ENCODE results near the gene TWF2. TPM values are rescaled to one million over a fixed set of nuclear protein-coding genes. Genes with fewer than 3 reads are reported as not detected.
"Not testable (repeated sequence)": the region's sequence is repeated elsewhere in the genome, so short reads cannot be mapped to it uniquely, and the experiment has no call there.

Gene TWF2
- 58.9 to 65.9 TPM (median 65.2 TPM) in 3 replicates for total RNA-seq
- long read RNA-seq, transcript TWF2-201 (9 exons, 1,718 nt): major isoform, 132 of 143 reads
- long read RNA-seq, partial matches to known transcripts: 1 of 143 reads
- long read RNA-seq, other reads (novel, unspliced or antisense): 10 of 143 reads

DNA sequence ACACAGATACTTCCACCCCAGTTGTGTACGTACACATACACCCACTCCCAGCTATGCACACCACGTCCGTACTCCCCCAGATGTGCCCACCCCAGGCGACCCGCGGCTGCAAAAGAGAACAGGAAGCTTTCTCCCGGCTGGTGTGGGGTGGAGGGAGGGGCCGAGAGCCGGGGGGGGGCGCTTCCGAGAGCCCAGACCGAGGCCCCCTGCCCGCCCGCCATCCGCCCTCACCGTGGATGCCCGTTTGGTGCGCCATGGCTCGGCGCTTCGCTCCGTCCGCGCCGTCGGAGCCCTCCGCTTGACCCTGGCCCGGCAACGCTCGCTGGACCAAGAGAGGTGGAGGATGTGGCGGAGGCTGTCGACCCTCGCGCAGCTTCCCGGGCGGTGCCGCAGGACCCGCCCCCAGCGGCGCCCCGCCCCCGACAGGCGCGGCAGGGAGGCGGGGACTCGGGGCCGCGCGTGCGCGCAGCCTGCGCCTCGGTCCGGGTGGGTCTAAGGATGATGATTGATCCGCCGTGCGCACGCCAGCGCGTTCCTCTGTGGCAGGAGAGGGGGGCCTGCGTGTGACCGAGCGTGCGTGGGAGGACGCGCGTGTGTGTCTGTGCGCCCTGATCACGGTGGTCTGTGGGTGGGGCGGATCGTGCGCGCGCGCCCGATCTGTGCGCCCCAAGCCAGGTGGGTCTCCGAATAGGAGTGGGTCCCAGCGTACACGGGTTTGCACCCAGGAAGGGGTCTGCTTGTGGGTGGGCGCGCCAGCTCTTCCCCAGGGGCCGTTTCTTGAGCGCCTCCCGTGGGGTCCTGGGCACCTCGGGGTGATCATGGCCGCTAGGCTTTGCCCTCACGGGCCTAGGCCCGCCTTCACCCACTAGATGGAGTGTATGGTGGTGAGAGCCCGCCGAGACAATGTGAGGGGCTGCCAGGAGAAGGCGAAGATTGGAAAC is at the start of gene TWF2:
TWF2 (minus strand) TSS at position 398 of the 941 bp plus-strand sequence; CDS start at position 256, 142 bp downstream.
- DNase-seq (ENCODE audit: low spot score): peak; percentile 92
- peaks cover 53% of the 10 kb centered on the region for H3K4me1 Mint-ChIP-seq (ENCODE audit: low read depth)

DNA sequence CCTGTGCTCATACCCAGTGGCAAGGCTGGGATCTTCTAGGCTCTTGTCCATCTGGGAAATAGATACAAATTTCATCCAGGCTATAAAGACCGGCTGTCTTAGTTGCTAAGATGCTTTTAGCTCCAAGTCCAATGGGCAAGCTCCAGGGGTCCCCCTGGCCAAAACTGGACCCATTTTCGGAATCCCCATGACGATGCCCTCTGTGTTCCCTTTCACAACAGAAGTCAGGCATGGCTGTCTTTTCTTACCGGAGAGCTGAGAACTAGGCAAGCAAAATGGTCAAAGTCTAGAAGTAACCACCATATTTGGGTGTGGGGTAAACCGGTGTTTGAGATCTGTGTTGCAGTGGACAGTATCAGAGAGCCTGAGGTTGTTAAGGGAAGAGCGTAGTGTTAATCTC is 49.7 kb upstream of the TWF2 start:
- peak overlapping the region; percentile 95 for H3K4me3 Mint-ChIP-seq (ENCODE audit: unreplicated experiment)
- TF ChIP-seq, protein P1, sequence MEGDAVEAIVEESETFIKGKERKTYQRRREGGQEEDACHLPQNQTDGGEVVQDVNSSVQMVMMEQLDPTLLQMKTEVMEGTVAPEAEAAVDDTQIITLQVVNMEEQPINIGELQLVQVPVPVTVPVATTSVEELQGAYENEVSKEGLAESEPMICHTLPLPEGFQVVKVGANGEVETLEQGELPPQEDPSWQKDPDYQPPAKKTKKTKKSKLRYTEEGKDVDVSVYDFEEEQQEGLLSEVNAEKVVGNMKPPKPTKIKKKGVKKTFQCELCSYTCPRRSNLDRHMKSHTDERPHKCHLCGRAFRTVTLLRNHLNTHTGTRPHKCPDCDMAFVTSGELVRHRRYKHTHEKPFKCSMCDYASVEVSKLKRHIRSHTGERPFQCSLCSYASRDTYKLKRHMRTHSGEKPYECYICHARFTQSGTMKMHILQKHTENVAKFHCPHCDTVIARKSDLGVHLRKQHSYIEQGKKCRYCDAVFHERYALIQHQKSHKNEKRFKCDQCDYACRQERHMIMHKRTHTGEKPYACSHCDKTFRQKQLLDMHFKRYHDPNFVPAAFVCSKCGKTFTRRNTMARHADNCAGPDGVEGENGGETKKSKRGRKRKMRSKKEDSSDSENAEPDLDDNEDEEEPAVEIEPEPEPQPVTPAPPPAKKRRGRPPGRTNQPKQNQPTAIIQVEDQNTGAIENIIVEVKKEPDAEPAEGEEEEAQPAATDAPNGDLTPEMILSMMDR (IDR thresholded peaks at IDR 0.05): no peak
- H3K9me3 Mint-ChIP-seq (ENCODE audit: low read depth): no peaks in the 10 kb centered on the region
- H3K27ac Mint-ChIP-seq (ENCODE audit: unreplicated experiment): peak overlapping the region; percentile 100
- H3K4me1 Mint-ChIP-seq (ENCODE audit: low read depth): peaks cover 23% of the 10 kb centered on the region
- DNase-seq (ENCODE audit: low spot score): peak; percentile 30
- H3K36me3 Mint-ChIP-seq (ENCODE audit: low read depth): peaks cover 4% of the 10 kb centered on the region
- H3K27me3 Mint-ChIP-seq (ENCODE audit: low read depth): no peaks in the 10 kb centered on the region

More for the DNA sequence above, at the start of gene TWF2:
- H3K9me3 Mint-ChIP-seq (ENCODE audit: low read depth): peaks cover 3% of the 10 kb centered on the region
- peaks cover 3% of the 10 kb centered on the region for H3K36me3 Mint-ChIP-seq (ENCODE audit: low read depth)
- TF ChIP-seq, protein P1 (IDR thresholded peaks at IDR 0.05): peak; percentile 74
- peak within 1 kb of the TSS; percentile 84 for H3K4me3 Mint-ChIP-seq (ENCODE audit: unreplicated experiment)
- no peaks in the 10 kb centered on the region for H3K27me3 Mint-ChIP-seq (ENCODE audit: low read depth)
- peak within 1 kb of the TSS; percentile 94 for H3K27ac Mint-ChIP-seq (ENCODE audit: unreplicated experiment)

DNA sequence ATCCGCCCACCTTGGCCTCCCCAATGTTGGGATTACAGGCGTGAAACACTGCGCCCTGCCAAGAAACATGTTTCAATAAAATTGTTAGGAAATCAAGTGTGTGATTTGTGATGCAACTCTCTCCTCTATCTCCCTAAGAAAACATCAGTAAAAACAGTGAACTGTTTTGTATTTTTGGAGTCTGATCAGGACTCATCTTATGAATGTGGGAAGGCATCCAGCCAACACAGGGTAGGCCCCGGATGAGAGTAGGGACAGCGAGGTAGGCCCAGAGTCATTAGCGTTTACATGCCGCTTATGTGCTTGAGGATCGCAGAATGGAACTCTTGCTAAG is 47.8 kb upstream of the TWF2 start:
- Mint-ChIP-seq H3K27ac (ENCODE audit: unreplicated experiment) (peak overlapping the region; percentile 100), H3K27me3 (ENCODE audit: low read depth) (no peaks in the 10 kb centered on the region), H3K4me3 (ENCODE audit: unreplicated experiment) (peak overlapping the region; percentile 95), H3K4me1 (ENCODE audit: low read depth) (peaks cover 35% of the 10 kb centered on the region), H3K36me3 (ENCODE audit: low read depth) (peaks cover 1% of the 10 kb centered on the region), H3K9me3 (ENCODE audit: low read depth) (no peaks in the 10 kb centered on the region)
- peak; percentile 20 for DNase-seq (ENCODE audit: low spot score)
- TF ChIP-seq, protein P1 (IDR thresholded peaks at IDR 0.05): no peak

DNA sequence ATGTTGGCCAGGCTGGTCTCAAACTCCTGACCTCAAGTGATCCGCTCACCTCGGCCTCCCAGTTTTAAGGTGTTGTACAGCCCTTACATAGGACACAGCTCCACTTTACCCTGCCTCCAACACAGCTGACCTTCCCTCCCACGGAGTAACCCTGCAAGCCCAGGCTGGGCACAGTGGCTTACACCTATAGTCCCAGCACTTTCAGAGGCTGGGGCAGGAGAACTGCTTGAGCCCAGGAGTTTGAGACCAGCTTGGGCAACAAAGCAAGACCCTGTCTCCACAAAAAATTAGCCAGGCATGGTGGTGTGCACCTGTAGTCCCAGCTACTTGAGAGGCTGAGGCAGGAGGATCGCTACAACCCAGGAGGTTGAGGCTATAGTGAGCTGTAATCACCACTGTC is 45.1 kb upstream of the TWF2 start:
- not testable (repeated sequence) for H3K36me3 Mint-ChIP-seq (ENCODE audit: low read depth)
- peaks cover 48% of the 10 kb centered on the region for H3K4me1 Mint-ChIP-seq (ENCODE audit: low read depth)

DNA sequence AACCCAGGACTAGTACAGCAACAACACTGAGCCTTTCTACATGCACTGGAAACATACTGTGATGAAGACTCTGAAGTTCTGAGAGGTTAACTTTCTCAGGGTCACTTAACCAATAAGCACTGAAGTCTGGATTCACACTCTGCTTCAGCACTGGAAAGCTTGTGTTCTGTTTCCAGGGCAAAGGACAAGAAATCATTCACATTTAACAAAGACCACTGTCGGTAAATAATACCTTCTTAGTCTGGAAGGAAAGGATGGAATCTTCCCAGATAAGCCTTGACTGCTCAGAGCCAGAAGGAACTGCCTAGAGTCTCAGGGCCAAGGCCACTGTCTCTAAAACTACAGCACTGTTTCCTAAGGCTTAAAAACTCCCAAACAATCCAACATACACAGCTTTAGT is 44.3 kb upstream of the TWF2 start:
- H3K27me3 Mint-ChIP-seq (ENCODE audit: low read depth): no peaks in the 10 kb centered on the region
- no peaks in the 10 kb centered on the region for H3K9me3 Mint-ChIP-seq (ENCODE audit: low read depth)
- no peaks in the 10 kb centered on the region for H3K36me3 Mint-ChIP-seq (ENCODE audit: low read depth)
- TF ChIP-seq, protein P1 (IDR thresholded peaks at IDR 0.05): no peak
- no peak for DNase-seq (ENCODE audit: low spot score)
- H3K4me3 Mint-ChIP-seq (ENCODE audit: unreplicated experiment): no peak overlapping the region
- peak overlapping the region; percentile 22 for H3K27ac Mint-ChIP-seq (ENCODE audit: unreplicated experiment)
- peaks cover 47% of the 10 kb centered on the region for H3K4me1 Mint-ChIP-seq (ENCODE audit: low read depth)

More for the DNA sequence above, 45.1 kb upstream of the TWF2 start:
- H3K9me3 Mint-ChIP-seq (ENCODE audit: low read depth); DNase-seq (ENCODE audit: low spot score); H3K4me3 Mint-ChIP-seq (ENCODE audit: unreplicated experiment); H3K27me3 Mint-ChIP-seq (ENCODE audit: low read depth): not testable (repeated sequence)
- peak overlapping the region; percentile 69 for H3K27ac Mint-ChIP-seq (ENCODE audit: unreplicated experiment)
